Activated naive CD4-positive, alpha-beta T cell treated with anti-CD3 and anti-CD28 coated beads, Interleukin-2, amount 50 U/mL, for 16 hours (primary cell): Measurements from ENCODE around the gene RFWD3.

Experiments
- DNase-seq: peaks from one replicate; pipeline ENCODE4 v3.0.0-alpha.2; 2020

Gene RFWD3

DNA sequence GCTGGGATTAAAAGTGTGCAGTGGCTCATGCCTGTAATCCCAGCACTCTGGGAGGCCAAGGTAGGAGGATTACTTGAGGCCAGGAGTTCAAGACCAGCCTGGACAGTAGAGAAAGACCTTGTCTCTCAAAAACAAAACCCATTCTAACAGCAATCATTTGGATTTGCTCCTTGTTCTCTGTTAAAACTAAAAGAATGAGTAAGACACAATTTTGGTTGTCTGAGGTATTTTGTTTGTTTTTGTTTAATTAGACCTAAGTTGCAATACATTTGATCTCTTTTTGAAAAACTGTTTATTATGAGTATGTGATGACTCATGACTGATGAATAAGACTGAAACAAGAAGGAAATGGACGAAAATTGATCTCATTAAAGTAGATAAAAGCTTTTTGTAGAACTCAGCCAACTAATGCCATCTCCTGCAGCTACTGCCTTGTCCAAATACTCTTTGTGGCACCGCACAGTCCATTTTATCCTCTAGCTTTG lies 88.8 kb downstream of the RFWD3 start:
- DNase-seq, result no peak

- no peak for DNase-seq
Measured at GRCh38 chr16:74575807-74576643, 90.7 kb downstream of the RFWD3 start.

DNA sequence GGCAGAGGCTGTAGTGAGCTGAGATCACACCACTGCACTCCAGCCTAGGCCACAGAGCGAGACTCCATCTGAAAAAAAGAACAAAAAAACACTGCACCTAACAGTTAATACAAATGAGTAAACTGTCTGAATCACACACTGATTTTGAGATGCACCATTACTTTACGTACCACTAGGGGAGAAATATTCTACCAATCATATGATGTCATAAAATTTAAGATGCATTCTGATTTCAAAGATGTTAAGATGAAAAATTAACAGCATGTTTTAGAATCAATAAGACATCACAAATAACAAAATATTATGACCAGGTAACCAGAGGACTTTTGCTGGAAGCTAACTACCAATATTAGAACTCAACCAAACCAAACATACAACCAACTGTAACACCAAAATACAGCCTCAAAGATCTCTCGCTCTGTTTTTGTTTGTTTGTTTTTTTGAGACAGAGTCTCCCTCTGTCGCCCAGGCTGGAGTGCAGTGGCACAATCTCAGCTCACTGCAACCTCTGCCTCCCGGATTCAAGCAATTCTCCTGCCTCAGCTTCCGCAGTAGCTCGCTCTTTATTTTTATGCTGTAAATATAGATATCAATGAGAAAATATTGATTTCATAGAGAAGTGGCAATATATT lies 91.4 kb downstream of the RFWD3 start:
- no peak for DNase-seq

GRCh38 chr16:74574146-74574545 lies 92.5 kb downstream of the RFWD3 start:
- DNase-seq, result no peak

DNA sequence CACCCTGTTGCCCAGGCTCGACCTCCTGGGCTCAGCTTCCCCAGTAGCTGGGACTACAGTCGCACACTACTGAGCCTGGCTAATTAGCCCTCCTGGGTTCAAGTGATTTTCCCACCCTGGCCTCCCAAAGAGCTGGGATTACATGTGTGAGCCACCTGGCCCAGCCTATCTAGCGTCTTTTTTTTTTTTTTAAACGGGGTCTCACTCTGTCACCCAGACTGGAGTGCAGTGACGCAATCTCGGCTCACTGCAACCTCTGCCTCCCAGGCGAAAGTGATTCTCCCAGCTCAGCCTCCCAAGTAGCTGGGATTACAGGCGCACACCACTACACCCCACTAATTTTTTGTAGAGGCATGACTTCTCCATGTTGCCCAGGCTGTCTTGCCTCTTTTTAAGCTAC lies 93.1 kb downstream of the RFWD3 start:
- DNase-seq, result no peak
